RWPE1 (cell line): ENCODE measurements around the gene GRK4.
"Not testable (repeated sequence)": the region's sequence is repeated elsewhere in the genome, so short reads cannot be mapped to it uniquely, and the experiment has no call there.

Experiments
- CTCF ChIA-PET: fragments of 350-600 bp; sonication (Branson Sonifier 250); formaldehyde crosslinking; extraction: SDS; loops from one replicate; lab custom pipeline; 2021; lab: Yijun Ruan, JAX
- POLR2A ChIA-PET: fragments of 400-600 bp; formaldehyde crosslinking; extraction: SDS; loops from one replicate; lab custom pipeline; 2020; ENCODE audit warnings: antibody characterized with exemption; ENCODE audit not compliant: low non-redundant PET; lab: Yijun Ruan, JAX
- DNase-seq: peaks from one replicate; pipeline ENCODE4 v3.0.0; 2012; ENCODE audit warnings: low spot score
- H3K27ac ChIP-seq: fragments of 450-650 bp; 2 replicates; pipeline ENCODE4 v1.5.1; 2017
- CTCF ChIP-seq: fragments of 450-650 bp; conservative IDR thresholded peaks from 2 replicates; pipeline ENCODE4 v1.5.1; 2017; ENCODE audit warnings: low read depth, mild to moderate bottlenecking

Gene GRK4

GRCh38 chr4:3043282-3044020, 80.1 kb downstream of the GRK4 start:
- ChIA-PET POLR2A (no interaction called here), CTCF (interaction anchor here (0.7 kb wide), 1 partner anchor 30 kb away, joined by 3 read pairs; no protein-coding TSS in a partner anchor)
- H3K27ac ChIP-seq = no peak overlapping the region
- no peak for DNase-seq
- TF ChIP-seq CTCF = no peak

GRCh38 chr4:3044870-3045819, 81.8 kb downstream of the GRK4 start:
- no peak for DNase-seq
- ChIA-PET CTCF (no interaction called here), POLR2A (interaction anchor here (0.7 kb wide), 1 partner anchor 49 kb away, joined by 3 read pairs; no protein-coding TSS in a partner anchor)
- TF ChIP-seq CTCF = no peak
- H3K27ac ChIP-seq = no peak overlapping the region

GRCh38 chr4:3046162-3046561, 82.8 kb downstream of the GRK4 start:
- no peak for DNase-seq
- TF ChIP-seq CTCF = no peak
- CTCF ChIA-PET = no interaction called here
- no peak overlapping the region for H3K27ac ChIP-seq
- POLR2A ChIA-PET = no interaction called here

GRCh38 chr4:3046623-3047022, 83.3 kb downstream of the GRK4 start:
- DNase-seq = no peak
- H3K27ac ChIP-seq = no peak overlapping the region
- ChIA-PET CTCF (interaction anchor here (0.7 kb wide), 1 partner anchor 1348 kb away, joined by 4 read pairs; no protein-coding TSS in a partner anchor), POLR2A (interaction anchor here (1.1 kb wide), 1 partner anchor 28 kb away, joined by 8 read pairs; the partner anchor contains the start of genes HTT and HTT-AS)
- no peak for TF ChIP-seq CTCF

- ChIA-PET CTCF (interaction anchor here (0.7 to 1.1 kb wide), 2 partner anchors 40 to 1347 kb away, joined by 3 to 4 read pairs; no protein-coding TSS in a partner anchor), POLR2A (interaction anchor here (1.1 kb wide), 1 partner anchor 27 kb away, joined by 8 read pairs; the partner anchor contains the start of genes HTT and HTT-AS)
- DNase-seq = no peak
- H3K27ac ChIP-seq = no peak overlapping the region
- peak; percentile 87 for TF ChIP-seq CTCF
Measured at GRCh38 chr4:3047464-3048286, 84.3 kb downstream of the GRK4 start.

GRCh38 chr4:3051141-3051897, 87.9 kb downstream of the GRK4 start:
- H3K27ac ChIP-seq, CTCF ChIA-PET, POLR2A ChIA-PET, DNase-seq: not testable (repeated sequence)
